ENCODE measurements around the gene SRM. TPM values are rescaled to one million over a fixed set of nuclear protein-coding genes. Genes with fewer than 3 reads are reported as not detected.
"Not testable (repeated sequence)": the region's sequence is repeated elsewhere in the genome, so short reads cannot be mapped to it uniquely, and the experiment has no call there.

The SRM gene
- total RNA-seq, 1 donor from 2014 or later, result 15.7 TPM

DNA sequence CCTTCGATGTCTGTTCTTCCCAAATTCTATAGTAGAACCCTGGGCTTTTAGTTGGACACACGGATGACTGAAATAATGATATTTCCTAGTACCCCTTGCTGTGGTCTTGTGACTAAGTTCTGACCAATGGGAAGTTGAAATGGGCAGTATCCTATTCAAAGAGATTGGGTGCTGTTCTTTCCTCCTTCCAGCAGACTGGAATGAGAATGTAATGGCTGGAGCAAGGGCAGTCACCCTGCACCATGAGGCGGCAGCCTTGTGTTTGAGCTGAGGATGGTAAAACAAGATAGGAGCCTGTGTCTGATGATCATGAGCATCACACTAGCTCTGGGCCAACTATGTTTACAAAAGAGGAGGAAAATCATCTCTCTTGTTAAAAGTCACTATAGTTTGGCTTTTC, 5.1 kb upstream of the SRM start:
- DNase-seq (ENCODE audit: low read depth, low spot score), result no peak

DNA sequence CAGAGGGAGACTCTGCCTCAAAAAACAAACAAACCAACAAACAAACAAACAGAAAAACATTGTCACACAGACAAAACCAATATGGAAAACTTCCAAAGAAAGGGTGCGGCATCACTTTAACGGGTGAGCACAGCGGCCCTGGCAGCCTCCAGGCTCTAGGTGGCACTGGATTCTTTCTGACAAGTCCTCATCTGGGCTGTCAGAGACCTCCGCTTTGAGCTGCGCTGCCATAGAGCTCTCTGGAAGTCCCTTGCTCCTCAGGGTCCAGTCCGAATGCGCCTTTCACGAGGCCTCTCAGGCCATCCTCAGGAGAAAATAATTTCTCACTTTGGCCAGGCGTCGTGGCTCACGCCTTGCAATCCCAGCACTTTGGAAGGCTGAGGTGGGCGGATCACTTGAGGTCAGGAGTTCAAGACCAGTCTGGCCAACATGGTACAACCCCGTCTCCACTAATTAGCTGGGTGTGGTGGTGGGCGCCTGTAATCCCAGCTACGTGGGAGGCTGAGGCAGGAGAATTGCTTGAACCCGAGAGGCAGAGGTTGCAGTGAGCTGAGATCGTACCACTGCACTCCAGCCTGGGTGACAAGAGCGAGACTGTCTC, 4.2 kb upstream of the SRM start:
- DNase-seq (ENCODE audit: low read depth, low spot score), result not testable (repeated sequence)

DNA sequence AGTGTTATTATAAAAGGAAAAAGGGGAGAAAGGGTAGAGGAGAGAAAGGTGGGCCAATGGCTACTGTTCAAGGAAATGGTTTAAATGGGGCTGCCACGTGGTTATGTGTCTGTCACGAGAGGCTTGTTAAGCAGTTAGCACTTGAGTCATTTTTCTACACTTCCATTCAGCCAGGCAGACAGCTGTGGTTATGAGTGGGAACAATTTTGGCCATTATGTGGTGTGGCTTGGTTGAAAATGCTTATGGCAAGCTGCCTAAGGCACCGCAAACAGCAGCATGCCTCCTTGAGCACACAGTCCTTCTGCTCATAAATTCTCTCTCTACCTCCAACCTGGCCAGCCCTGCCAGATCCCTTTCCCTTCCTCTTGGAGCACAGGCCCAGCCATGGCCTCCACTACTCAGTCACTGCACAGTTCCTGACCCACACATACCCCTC, 3.2 kb upstream of the SRM start:
- no peak for DNase-seq (ENCODE audit: low read depth, low spot score)

DNA sequence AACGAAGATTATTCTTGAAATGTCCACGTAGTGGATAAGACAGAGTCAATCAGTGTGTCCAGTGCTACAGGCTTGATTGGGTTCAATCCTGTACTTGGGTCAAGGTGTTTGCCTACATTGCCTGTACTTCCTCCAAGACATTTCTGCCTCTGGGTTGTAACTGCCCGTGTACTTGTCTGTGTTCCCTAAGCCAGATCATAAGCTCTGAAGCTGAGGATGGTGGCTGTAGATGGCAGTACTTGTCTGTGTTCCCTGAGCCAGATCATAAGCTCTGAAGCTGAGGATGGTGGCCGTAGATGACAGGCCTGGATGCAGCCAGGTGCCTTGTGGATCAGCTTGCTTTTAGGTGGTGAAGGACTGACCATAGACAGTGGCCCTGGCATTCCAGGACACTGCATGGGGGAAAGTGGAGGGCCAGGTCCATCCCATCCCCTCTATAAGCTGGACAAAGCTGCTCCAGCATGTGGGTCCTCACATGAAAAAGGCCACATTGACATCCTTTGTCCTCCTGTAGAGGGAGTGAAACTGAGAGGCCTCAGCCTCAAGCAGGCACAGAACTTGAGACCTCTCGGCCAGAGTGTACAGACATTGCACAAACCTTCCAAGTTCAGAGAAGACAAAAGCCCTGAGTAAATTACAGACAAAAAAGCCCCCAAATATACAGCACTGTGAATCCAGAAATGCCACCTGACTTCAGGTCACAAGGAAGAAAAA, 2.0 kb upstream of the SRM start:
- no peak for DNase-seq (ENCODE audit: low read depth, low spot score)

DNA sequence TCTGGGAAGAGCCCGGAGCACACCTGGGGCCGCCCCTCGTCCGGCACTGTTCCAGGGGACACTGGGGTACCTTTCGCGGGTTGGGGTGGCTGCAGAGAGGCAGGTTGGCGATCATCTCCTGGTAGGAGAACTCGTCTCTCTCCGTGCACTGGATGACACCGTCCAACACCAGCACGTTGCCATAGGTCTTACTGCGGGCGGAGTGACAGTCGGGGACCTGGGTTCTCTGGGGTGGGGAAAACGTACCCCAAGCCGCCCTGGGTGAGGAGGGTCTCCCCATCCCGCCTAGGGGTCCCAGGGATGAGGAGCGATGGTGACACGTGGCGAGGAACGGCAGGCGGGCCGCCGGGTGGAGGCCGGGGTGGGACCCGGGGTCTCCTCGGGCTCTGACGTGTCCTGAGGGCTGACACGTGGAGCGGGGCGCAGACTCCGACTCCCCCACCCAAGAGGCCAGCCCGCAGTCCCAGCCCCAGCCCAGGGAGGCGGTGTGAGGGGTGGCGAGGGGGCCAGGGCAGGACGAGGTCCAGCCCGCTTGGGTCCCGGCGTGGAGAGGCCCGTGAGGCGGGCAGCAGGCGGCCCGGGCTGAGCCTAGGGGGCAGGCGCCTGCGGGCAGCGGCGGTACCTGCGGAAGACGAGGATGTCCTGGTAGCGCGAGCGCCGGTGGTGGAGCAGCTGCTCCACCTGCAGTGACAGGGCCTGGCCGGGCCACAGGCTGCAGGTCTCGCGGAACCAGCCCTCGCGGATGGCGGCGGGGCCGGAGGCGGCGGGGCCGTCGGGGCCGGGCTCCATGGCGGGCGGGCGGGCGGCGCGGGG, 457 bp downstream of the SRM start:
- DNase-seq (ENCODE audit: low read depth, low spot score), result no peak

DNA sequence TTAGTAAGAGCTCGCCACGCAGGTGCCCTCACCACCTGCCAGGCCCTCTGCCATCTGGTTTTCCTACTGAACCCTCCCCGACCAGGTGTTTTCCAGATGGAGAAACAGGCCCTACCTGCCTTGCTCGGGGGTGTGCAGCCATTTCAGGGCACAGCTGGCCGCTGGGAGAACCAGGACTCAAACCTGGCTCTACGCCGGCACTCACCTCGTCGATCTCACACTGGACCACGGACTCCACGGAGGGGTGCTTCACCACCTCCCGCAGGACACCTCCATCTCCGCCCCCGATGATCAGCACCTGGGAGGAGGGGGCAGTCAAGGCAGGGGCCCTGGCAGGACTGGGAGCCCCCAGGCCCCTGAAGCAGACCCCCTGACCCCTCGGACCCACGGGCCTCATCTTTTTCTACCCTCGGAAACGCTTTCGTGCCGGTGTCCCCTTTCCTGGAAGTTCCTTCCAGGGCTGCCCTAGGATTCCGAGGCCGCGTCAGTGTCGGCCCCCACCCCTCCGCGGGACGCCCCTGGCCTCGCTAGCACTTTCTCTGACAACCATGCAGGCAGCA, 1.1 kb downstream of the SRM start:
- DNase-seq (ENCODE audit: low read depth, low spot score), result no peak

DNA sequence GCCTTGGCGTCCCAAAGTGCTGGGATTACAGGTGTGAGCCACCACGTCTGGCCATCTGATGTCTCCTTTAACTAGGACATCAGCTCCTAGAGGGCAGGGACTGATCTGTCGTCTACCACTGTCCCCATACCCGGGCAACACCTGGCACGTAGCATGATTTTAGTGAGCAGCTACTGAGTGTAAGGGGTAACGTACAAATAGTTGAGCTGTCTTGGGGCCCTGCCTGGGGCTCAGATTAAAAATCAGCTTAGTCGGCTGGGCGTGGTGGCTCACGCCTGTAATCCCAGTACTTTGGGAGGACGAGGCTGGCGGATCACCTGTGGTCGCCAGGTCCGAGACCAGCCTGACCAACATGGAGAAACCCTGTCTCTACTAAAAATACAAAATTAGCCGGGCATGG, 1.8 kb downstream of the SRM start:
- DNase-seq (ENCODE audit: low read depth, low spot score), result no peak

DNA sequence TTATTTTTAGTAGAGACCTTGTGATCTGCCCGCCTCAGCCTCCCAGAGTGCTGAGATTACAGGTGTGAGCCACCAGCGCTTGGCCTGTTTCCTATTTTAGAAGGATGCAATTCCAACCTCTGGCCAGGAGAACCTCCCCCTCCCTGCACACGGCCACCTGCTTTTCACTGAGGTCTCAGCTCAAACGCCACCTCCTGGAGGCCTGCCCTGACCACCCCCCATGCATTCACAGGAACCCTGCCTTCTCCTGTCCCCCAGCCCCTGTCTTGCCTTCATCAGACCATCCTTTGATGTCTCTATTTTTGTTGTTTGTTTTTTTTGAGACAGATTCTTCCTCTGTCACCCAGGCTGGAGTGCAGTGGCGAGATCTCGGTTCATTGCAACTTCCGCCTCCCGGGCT, 2.3 kb downstream of the SRM start:
- DNase-seq (ENCODE audit: low read depth, low spot score), result no peak

DNA sequence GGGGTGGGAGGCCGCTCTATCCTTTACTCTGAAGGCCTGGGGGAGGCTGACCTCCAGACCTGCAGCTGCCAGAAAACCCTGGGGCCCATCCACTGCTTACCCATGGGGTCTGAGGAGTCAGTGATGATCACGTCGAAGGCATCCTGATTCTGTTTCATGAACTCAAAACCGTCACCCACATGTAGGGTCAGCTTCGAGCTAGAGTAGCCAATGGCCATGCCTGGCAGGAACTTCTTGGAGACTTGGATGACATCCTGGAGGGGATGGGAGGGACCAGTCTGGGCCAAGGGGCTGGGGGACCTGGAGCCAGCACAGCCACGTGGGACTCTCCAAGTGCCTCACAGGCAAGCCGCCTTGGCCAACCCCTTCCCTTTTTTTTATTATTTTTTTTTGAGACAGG, 3.3 kb downstream of the SRM start:
- DNase-seq (ENCODE audit: low read depth, low spot score), result no peak

DNA sequence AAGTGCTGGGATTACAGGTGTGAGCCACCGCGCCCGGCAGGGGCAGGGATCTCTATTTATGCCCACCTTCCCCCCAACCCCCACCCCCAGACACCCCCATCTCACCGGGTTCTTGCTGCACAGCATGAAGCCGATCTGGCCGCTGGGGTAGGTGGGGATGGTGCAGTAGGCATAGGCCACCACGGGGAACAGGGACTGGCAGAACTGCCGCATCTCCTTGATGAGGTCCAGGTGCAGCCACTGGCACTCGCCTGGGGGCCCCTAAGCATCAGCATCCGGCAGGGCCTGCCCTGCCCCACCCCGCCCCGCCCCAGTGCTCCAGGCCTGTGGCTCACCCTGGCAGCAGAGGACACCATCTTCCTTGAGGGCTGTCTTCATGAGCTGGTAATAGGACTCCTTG, 4.1 kb downstream of the SRM start:
- no peak for DNase-seq (ENCODE audit: low read depth, low spot score)

DNA sequence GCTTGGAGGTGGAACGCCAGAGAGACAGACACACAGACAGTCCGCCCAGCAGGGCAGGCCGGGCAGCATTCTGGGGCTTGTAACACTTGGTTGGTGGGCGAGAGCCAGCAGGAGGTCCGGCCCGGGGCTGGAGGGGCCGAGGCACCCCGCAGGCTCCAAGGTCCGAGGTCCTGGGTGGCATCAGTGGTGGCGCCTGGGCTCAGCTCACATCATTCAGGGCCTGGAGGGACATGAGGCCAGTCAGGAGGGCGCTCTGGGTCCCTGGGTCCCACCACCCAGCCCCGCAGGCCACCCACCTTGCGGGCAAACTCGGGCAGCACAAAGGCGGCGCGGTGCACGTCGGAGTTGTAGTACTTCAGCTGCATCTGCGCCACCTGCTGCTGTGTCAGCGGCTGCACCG, 5.2 kb downstream of the SRM start:
- DNase-seq (ENCODE audit: low read depth, low spot score), result no peak

DNA sequence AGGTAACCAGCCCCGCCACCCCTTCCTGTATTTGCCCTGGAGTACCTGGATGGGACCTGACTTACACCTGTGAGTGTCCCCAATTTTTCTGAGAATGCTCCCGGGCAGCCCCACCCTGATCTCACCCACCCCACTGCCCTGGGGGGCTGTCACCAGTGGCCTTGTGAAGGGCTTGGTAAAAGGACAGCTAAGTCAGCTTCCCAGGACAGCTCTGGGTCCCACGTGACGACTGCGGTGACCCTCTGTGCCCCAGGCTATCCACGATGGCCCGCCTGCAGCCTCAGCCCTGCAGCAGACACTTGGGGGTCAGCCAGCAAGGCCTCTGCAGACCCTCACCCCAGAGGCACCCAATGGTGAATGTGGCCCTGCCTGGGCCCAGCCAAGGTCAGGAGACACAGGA, 5.6 kb downstream of the SRM start:
- DNase-seq (ENCODE audit: low read depth, low spot score), result no peak

DNA sequence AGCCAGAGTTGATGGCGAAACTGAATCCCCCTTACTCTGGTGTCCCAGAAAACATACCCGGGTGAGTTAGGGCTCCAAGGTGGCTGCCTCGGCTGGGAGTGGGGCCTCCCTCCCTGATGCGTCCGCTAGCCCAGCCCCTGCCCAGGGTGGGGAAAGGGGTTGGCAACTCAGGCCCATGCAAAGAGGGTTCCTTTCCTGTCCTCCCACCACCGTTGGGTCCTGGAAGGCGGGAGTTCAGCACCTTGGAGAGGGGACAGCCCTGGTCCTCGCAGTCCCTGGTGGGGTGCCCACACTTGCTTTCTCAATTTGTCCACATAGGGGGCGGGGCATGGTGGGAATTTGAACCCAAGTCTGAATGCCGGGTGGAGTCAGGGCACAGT, 6.1 kb downstream of the SRM start:
- DNase-seq (ENCODE audit: low read depth, low spot score), result no peak

DNA sequence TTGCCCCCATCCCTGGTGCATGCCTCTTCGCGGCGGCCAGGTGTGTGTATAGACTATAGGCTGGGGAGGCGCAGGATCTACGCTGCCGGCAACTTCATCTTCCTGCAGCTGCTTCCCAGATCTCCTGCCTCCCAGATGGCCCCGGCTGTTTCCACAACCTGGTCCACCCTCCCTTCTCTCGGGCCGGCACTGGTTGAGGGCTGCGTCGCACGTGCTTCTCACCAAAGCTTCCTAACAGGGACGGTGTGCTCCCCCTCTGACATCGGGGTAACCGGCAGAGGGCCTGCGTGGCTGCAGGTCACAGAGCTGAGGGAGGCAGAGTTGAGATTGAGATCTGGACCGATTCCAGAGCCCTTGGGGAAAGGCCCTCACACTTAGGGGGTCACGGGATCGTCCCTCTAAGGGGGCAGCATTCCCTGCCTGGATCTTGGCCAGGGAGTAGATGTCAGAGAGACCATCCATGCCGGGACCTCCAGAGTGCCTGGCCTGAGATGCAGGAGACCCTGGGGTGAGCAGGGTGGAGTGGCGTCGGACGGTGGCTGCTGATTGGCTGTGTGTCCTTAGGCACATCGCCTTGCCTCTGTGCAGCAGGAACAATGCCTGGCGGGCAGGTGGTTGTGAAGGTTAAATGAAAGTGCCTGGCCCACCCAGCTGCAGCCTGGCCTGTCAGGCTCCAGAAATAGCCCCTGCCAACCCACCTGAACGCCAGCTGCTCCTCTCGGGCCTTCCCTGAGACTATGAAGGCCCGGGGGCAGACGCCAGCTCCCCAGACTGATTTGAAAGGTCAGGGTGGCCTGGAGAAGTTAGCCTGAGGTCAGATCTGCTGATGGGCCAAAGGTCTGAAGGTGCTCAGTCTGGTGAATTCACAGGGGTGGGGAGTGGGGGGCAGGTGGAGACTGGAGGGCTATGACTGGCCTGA, 6.7 kb downstream of the SRM start:
- DNase-seq (ENCODE audit: low read depth, low spot score), result no peak

DNA sequence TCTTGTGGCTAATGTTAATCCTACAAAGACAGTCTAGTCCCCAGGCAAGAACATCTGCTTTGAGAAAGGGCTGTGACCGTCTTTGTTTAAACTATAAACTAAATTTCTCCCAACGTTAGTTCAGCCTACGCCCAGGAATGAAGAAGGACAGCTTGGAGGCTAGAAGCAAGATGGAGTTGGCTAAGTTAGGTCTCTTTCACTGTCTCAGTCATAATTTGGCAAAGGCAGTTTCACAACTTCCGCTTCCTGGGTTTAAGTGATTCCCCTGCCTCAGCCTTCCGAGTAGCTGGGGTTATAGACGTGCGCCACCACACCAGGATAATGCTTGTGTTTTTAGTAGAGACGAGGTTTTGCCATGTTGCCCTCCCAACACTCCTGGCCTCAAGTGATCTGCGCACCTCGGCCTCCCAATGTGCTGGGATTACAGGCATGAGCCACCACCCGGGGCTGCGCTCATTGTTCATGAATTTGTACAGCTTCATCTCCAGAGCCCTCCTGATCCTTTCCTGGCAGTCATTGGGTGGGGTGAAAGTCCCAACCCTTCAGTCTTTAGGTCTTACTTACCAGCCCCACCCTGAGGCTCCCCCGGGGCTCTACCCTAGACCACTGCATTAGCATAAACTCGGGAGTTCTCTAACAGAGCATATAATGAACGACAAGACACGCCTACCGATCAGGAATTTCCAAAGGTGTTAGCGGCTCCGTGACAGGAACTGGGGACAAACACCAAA, 7.9 kb downstream of the SRM start:
- no peak for DNase-seq (ENCODE audit: low read depth, low spot score)

DNA sequence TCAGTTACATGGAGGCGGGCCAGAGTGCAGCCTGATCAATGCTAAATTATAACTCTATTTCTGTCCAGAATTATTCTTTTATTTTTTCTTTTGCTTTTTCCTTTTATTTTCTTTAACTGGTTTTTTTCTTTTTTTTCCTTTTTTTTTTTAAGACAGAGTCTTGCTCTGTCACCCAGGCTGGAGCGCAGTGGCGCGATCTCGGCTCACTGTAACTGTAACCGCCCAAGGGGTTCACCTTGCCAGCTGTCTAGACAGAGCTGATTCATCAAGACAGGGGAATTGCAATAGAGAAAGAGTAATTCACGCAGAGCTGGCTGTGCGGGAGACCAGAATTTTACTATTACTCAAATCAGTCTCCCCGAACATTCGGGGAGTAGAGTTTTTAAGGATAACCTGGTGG, 8.7 kb downstream of the SRM start:
- not testable (repeated sequence) for DNase-seq (ENCODE audit: low read depth, low spot score)

DNA sequence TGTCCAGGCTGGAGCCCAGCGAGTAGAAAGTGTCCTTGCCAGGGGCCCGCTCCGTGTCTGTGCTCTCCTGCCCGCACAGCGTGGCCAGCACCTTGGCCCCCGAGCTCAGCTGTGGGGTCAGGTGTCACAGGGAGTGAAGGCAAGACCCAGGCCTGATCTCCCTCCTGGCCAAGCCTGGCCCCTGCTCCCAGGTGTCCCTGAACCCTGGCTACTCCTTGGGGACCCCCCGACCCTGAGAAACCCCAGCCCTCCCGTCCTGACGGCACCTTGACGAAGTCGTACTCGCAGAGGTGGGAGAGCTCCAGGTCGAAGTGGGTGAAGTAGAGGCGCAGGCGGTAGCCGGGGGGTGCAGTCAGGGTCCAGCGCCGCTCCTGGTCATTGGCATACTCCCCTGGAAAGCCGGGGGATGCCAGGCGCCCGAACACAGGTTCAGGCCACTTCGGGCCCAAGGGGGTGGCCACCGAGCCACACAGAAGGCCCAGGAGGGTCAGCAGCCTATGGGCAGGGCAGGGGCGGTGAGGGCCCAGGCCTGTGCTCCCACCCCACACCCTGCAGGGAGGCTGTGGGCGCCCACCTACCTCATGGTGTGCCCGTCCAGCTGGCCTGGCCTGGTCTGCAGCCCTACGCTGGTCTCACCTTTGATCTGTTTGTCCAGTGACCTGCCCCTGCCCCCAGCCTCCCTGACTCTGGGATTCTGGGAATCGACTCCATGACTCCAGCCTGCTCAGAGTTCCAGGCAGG, 13.0 kb downstream of the SRM start, which contains the start of gene MASP2:
Gene MASP2, minus strand, starts transcription at position 615 of the 741 bp plus-strand sequence. Its CDS starts 32 bp downstream, at position 583.
- no peak for DNase-seq (ENCODE audit: low read depth, low spot score)

DNA sequence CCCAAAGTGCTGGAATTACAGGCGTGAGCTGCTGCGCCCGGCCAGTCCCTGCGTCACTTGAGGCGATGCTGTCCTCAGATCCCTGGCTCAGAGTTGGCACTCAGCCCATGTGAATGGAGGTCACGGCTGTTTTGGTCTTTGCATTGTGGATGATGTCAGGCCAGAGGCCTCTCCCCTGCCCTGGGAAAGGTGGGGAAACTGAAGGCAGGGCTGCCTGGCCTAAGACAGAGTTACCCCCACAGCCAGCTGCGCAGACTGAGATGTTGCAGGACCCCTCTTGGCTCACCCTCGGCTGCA, 13.6 kb downstream of the SRM start:
- DNase-seq (ENCODE audit: low read depth, low spot score), result no peak

DNA sequence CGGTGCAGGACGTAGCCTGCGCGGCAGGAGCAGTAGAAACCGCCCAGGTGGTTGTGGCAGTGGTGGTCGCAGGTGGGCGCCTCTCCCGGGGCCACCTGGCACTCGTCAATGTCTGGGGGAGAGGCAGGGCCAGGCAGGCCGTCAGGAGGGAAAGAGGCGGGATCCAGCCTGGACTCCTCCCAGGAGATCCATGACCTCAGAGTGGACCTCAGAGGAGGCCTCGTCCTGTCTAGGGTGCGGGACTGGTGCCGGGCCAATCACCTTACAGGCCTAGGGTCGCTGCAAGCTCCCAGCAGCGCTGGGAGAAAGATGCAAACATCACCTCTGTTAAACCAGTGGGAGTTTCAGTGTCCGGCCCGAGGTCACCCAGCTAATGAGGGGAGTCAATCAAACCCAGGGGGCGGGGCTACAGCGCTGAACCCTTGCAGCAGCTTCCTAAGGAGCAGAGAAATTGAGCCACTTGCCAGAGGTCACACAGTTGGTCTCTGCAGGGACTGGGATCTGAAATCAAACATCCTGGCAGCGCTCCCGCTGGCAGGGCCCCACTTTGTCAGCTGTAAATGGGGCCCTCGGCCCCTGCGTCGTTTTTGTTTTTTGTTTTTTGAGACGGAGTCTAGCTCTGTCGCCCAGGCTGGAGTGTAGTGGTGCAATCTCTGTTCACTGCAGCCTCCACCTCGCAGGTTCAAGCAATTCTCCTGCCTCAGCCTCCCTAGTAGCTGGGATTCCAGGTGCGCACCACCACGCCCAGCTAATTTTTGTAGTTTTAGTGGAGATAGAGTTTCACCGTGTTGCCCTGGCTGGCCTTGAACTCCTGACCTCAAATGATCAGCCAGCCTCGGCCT, 14.2 kb downstream of the SRM start:
- DNase-seq (ENCODE audit: low read depth, low spot score), result no peak

Measured in pulmonary artery endothelial cell (primary cell).